Astrocyte of the cerebellum (primary cell): ENCODE results near the gene POU4F1.

Experiments
- DNase-seq: peaks from one replicate; pipeline ENCODE4 v3.0.0-alpha.2; 2011; ENCODE audit warnings: low read depth
- H3K4me3 ChIP-seq: 2 replicates; pipeline ENCODE4 v1.5.1; 2011; ENCODE audit warnings: mild to moderate bottlenecking, low read depth, low read length, moderate library complexity
- CTCF ChIP-seq: IDR thresholded peaks from 2 replicates; pipeline ENCODE4 v1.5.1; 2012; ENCODE audit warnings: low read length, low read depth, moderate library complexity, mild to moderate bottlenecking; ENCODE audit errors: missing control alignments
- in situ Hi-C: cut with HindIII; loops from 2 replicates; pipeline ENCODE4 v1.10.0; 2017; ENCODE audit warnings: low sequenced_read_pairs

POU4F1 gene

GRCh38 chr13:78593652-78594455, 9.5 kb downstream of the POU4F1 start:
- no peak for DNase-seq
- in situ Hi-C loops, result no loop called here
- no peak for TF ChIP-seq CTCF
- H3K4me3 ChIP-seq, result no peak overlapping the region

DNA sequence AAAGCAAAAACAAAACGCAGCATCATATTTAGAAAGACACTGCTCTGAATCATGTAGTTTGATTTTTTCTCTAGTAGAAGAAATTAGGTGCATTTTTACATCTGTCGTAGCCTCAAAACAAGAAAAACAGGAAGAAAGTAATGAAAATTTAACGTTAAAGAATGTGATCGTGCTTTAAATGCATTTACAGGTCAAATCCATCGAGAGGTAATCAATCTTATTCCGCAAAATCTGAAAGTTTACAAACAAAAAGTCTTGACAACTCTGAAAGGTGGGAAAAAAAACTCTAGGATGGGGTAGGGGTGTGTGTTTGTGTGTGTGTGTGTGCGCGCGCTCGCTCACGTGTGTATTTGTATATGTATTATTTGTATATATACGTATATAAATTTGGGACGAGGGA, 10.2 kb downstream of the POU4F1 start:
- no peak for TF ChIP-seq CTCF
- H3K4me3 ChIP-seq, result no peak overlapping the region
- in situ Hi-C loops, result no loop called here
- DNase-seq, result no peak

DNA sequence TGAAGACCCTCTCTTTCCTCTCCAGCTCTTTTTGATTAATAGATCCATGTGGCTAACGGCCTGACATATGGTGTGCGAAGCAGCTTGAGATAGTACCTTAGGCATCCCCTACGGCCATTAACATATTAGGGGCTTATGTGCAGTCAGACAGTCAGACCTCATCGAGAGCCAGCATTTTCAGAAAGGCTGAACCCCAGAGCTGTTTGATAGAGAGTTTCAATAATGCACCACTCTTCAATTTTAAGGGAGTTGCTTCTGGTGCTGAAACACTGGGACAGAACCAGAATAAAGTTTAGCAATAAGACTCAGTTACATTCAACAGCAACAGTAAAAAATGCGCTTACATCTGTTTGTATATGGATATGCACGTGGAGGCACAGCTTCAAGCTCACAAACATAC, 10.8 kb downstream of the POU4F1 start:
- no peak for TF ChIP-seq CTCF
- in situ Hi-C loops, result no loop called here
- DNase-seq, result no peak
- H3K4me3 ChIP-seq, result no peak overlapping the region

GRCh38 chr13:78589206-78589605, 14.1 kb downstream of the POU4F1 start:
- no peak for TF ChIP-seq CTCF
- in situ Hi-C loops, result no loop called here
- no peak for DNase-seq
- H3K4me3 ChIP-seq, result no peak overlapping the region

DNA sequence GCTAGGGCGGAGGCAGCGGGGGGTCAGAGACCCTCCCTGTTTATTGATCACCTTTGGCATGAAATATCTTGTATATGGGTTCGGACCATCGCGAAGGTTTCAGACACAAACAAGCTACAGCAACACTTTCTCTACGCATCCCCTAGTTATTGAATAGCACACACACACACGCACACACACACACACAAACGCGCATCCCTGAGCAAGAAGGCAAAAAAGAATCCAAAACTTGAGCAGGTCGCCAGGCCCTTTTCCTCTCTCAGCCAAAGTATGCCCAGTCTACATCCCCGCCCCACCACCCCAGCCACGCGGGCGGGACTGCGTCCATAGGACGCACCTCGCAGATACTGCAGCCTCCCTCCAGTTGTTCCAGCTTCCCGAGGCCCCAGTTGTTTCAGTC, 16.0 kb downstream of the POU4F1 start:
- DNase-seq, result no peak
- in situ Hi-C loops, result no loop called here
- no peak for TF ChIP-seq CTCF
- H3K4me3 ChIP-seq, result no peak overlapping the region

DNA sequence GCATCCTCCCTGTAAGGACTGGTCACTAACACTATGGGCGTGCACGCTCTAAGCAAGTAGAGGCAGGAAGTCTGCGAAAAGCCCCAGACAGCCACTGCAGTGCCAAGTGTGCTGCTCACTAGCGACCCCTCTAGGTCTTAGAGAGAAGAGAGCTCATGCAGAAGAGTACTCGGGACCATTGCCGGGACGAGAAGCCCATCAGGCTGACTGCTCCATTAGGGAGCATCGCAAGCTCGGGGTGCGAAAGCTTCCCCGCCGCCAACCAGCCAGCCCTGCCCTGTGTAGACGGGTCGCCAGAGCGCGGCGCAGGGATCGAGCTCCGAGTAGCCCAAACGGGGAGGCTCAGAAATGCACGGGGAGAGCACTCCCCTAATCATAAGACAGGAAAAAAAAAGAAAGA, 16.6 kb downstream of the POU4F1 start:
- no peak for DNase-seq
- TF ChIP-seq CTCF, result peak; percentile 26
- H3K4me3 ChIP-seq, result no peak overlapping the region
- in situ Hi-C loops, result no loop called here
